Pancreas (tissue), 10 donors: Measurements from ENCODE around the gene NDUFAF2. TPM values are rescaled to one million over a fixed set of nuclear protein-coding genes. Genes with fewer than 3 reads are reported as not detected.

ENCODE experiments used
- ATAC-seq, 4 donors: fragments of 200-7000 bp; cut with Tn5 transposase; one replicate each; pipeline versions ENCODE4 v1.8.0 to v1.9.1; 2020; ENCODE audit warnings: mild to moderate bottlenecking in 4 of 4, moderate library complexity in 4 of 4
- DNase-seq, 6 donors: peaks; one replicate each; pipeline ENCODE4 v3.0.0-alpha.2; 2020
- FAIRE-seq: peaks from 2 replicates; lab custom pipeline; 2012; peaks lifted over from hg19 to GRCh38; lab: Jason Lieb, UNC
- H3K27ac ChIP-seq, 4 donors: fragments of 200-600 bp; sonication (generic); 1 replicate in 3 of 4; 2 replicates in 1 of 4; pipeline versions ENCODE4 v1.5.0 to v1.8.0; 2020
- H3K27me3 ChIP-seq, 4 donors: fragments of 200-600 bp; one replicate each; pipeline ENCODE4 v1.8.0; 2021
- H3K36me3 ChIP-seq, 3 donors: fragments of 200-600 bp; sonication (generic) in 1 of 3; one replicate each; pipeline versions ENCODE4 v1.5.0 to v1.8.0; 2020 to 2021
- H3K4me1 ChIP-seq, 3 donors: fragments of 200-600 bp; one replicate each; pipeline ENCODE4 v1.8.0; 2021
- H3K4me3 ChIP-seq, 4 donors: fragments of 200-600 bp; sonication (generic) in 2 of 4; one replicate each; pipeline versions ENCODE4 v1.5.0 to v1.8.0; 2020 to 2021
- H3K9me3 ChIP-seq, 4 donors: fragments of 200-600 bp; one replicate each; pipeline ENCODE4 v1.8.0; 2021
- CTCF ChIP-seq, 4 donors: fragments of 200-600 bp; sonication (generic) in 3 of 4; IDR thresholded peaks; one replicate each; pipeline versions ENCODE4 v1.5.0 to v1.8.0; 2021; ENCODE audit warnings: antibody characterized with exemption in 4 of 4
- WGBS, 2 donors: extraction: QIAGEN DNeasy Blood & Tissue Kit; methylation state at CpG; one replicate each; pipeline ENCODE4 v1.1.7; 2013; 5-methylcytosine and 5-hydroxymethylcytosine counted together
- intact Hi-C, 3 donors: fragments of 100-400 bp; cut with DNase I; formaldehyde crosslinking; loops; one replicate each; pipeline versions ENCODE4 v1.11.1 to v1.14.2; 2022
- polyA plus RNA-seq, 2 donors: library from polyadenylated mRNA; stranded (reverse); fragments of 200-250 nt; gene quantifications; one replicate each; pipeline ENCODE4 v1.2.3, GENCODE V29; 2013
- total RNA-seq, 6 donors: library from RNA; stranded (reverse); fragmentation: NEBNext Ultra II Directional in 4 of 6; extraction: Animal tissue kit (Norgen Biotek cat#: 25700) in 4 of 6; gene quantifications; one replicate each; pipeline versions ENCODE4 v1.2.1 to v1.2.4, GENCODE V29; 2021 to 2023
- donor health status: healthy with polysubstance abuse.
- donor health status: DM: no; HTN: no; CAD: no; lungs with moderate emphysema.
- donor health status: DM: no; HTN: no; CAD: no.
- donor health status: control.
- donor health status: control.
- donor health status: Bipolar disorder and iron deficiency.
- donor health status: DM: yes; HTN: yes; CAD: no.
- donor health status: DM: no; HTN: no; CAD: no.
- donor health status: DM: no; HTN: no; CAD: no.
- donor health status: DM: yes; HTN: yes; CAD: no.

Gene NDUFAF2
- total and polyA plus RNA-seq, 8 donors: 9.4 to 28.6 (median 12.8) TPM

GRCh38 chr5:60997721-60998120 is 52.7 kb downstream of the NDUFAF2 start:
- FAIRE-seq: no peak
- H3K27ac ChIP-seq: no peak overlapping the region
- ATAC-seq: no peak
- TF ChIP-seq CTCF (IDR thresholded peaks at IDR 0.05): no peak
- no peak for DNase-seq
- no peaks in the 10 kb centered on the region for H3K27me3 ChIP-seq
- 91 to 100% methylated on average over 1 of the region's 1 CpG for WGBS, 2 donors
- H3K36me3 ChIP-seq: no peaks in the 10 kb centered on the region
- no peak overlapping the region for H3K4me3 ChIP-seq
- intact Hi-C loops: no loop called here
- H3K4me1 ChIP-seq: peaks cover 0 to 6% (median 0%) of the 10 kb centered on the region in 3 donors
- no peaks in the 10 kb centered on the region for H3K9me3 ChIP-seq

GRCh38 chr5:61000887-61001286 is 55.9 kb downstream of the NDUFAF2 start:
- TF ChIP-seq CTCF (IDR thresholded peaks at IDR 0.05): no peak
- H3K9me3 ChIP-seq: no peaks in the 10 kb centered on the region
- H3K27me3 ChIP-seq: no peaks in the 10 kb centered on the region
- H3K4me1 ChIP-seq: peaks cover 0 to 6% (median 4%) of the 10 kb centered on the region in 3 donors
- no peak overlapping the region for H3K27ac ChIP-seq
- no peak for FAIRE-seq
- intact Hi-C loops: no loop called here
- ATAC-seq: no peak
- no peak for DNase-seq
- no peaks in the 10 kb centered on the region for H3K36me3 ChIP-seq
- no peak overlapping the region for H3K4me3 ChIP-seq

GRCh38 chr5:61001647-61002046 is 56.6 kb downstream of the NDUFAF2 start:
- no peak for DNase-seq
- WGBS, 2 donors: 81 to 93% methylated on average over 3 of the region's 3 CpGs
- no peak for TF ChIP-seq CTCF (IDR thresholded peaks at IDR 0.05)
- intact Hi-C loops: no loop called here
- no peak for FAIRE-seq
- Histone ChIP-seq H3K9me3 (no peaks in the 10 kb centered on the region), H3K36me3 (no peaks in the 10 kb centered on the region), H3K4me1 (peaks cover 0 to 6% (median 4%) of the 10 kb centered on the region in 3 donors), H3K27me3 (no peaks in the 10 kb centered on the region), H3K4me3 (no peak overlapping the region), H3K27ac (no peak overlapping the region)
- no peak for ATAC-seq

- no peak for FAIRE-seq
- intact Hi-C loops: no loop called here
- WGBS, 2 donors: 30 to 32% methylated on average over 4 of the region's 4 CpGs
Measured at GRCh38 chr5:61002611-61003355, 57.8 kb downstream of the NDUFAF2 start.

More at GRCh38 chr5:61002611-61003355, 57.8 kb downstream of the NDUFAF2 start:
- H3K27ac ChIP-seq: no peak overlapping the region
- H3K4me1 ChIP-seq: peaks cover 0 to 6% (median 4%) of the 10 kb centered on the region in 3 donors
- H3K27me3 ChIP-seq: no peaks in the 10 kb centered on the region
- H3K9me3 ChIP-seq: no peaks in the 10 kb centered on the region
- DNase-seq: no peak
- ATAC-seq: no peak
- no peaks in the 10 kb centered on the region for H3K36me3 ChIP-seq
- H3K4me3 ChIP-seq: no peak overlapping the region
- TF ChIP-seq CTCF (IDR thresholded peaks at IDR 0.05): no peak
